CD14-positive monocyte (primary cell): Measurements from ENCODE around the gene MACROD2. TPM values are rescaled to one million over a fixed set of nuclear protein-coding genes. Genes with fewer than 3 reads are reported as not detected.

Experiments used
- DNase-seq, 3 donors: peaks; one replicate each; pipeline ENCODE4 v3.0.0-alpha.2; 2011 to 2022
- H2AFZ ChIP-seq: 2 replicates; pipeline ENCODE4 v1.6.0; 2012; ENCODE audit warnings: mild to moderate bottlenecking, low read depth, low read length, inconsistent platforms; ENCODE audit not compliant: insufficient read depth, poor library complexity, severe bottlenecking
- H3K27ac ChIP-seq, 2 donors: 1 replicate in 1 of 2; 2 replicates in 1 of 2; pipeline ENCODE4 v1.5.1; 2012 to 2013; ENCODE audit warnings: low read length in 2 of 2, control low read depth in 1 of 2, inconsistent platforms in 1 of 2, low read depth in 1 of 2, mild to moderate bottlenecking in 1 of 2
- H3K27me3 ChIP-seq, 2 donors: one replicate each; pipeline versions ENCODE4 v1.6.0 to v1.6.1; 2011 to 2013; ENCODE audit warnings: low read length in 2 of 2; ENCODE audit not compliant: control insufficient read depth in 2 of 2, insufficient read depth in 2 of 2
- H3K36me3 ChIP-seq, 2 donors: replicated peaks in 1 of 2; 1 replicate in 1 of 2; 2 replicates in 1 of 2; pipeline versions ENCODE4 v1.5.1 to v1.6.1; 2012 to 2013; ENCODE audit warnings: low read length in 2 of 2, control low read depth in 1 of 2, inconsistent platforms in 1 of 2, mild to moderate bottlenecking in 1 of 2; ENCODE audit not compliant: insufficient read depth in 2 of 2, control insufficient read depth in 1 of 2
- H3K4me1 ChIP-seq, 2 donors: 1 replicate in 1 of 2; 2 replicates in 1 of 2; pipeline versions ENCODE4 v1.5.1 to v1.6.1; 2012 to 2013; ENCODE audit warnings: low read length in 2 of 2, control low read depth in 1 of 2, inconsistent platforms in 1 of 2, mild to moderate bottlenecking in 1 of 2, moderate library complexity in 1 of 2; ENCODE audit not compliant: insufficient read depth in 2 of 2, control insufficient read depth in 1 of 2
- H3K4me2 ChIP-seq: replicated peaks from 2 replicates; pipeline ENCODE3; 2012; ENCODE audit warnings: low read length, moderate library complexity, mild to moderate bottlenecking; ENCODE audit not compliant: poor library complexity, severe bottlenecking; ENCODE audit errors: extremely low read depth
- H3K4me3 ChIP-seq, 3 experiments: fragments of 200-600 bp in 1 of 3; sonication (generic) in 1 of 3; replicated peaks in 1 of 3; 1 replicate in 2 of 3; 2 replicates in 1 of 3; pipeline ENCODE4 v1.5.1; 2011 to 2013; ENCODE audit warnings: low read length in 3 of 3, mild to moderate bottlenecking in 3 of 3, control low read depth in 2 of 3, low read depth in 2 of 3, inconsistent platforms in 1 of 3, moderate library complexity in 1 of 3
- H3K79me2 ChIP-seq: 2 replicates; pipeline ENCODE4 v1.6.0; 2012; ENCODE audit warnings: mild to moderate bottlenecking, control low read depth, inconsistent platforms, low read length, moderate library complexity; ENCODE audit not compliant: insufficient read depth
- H3K9ac ChIP-seq: 2 replicates; pipeline ENCODE4 v1.6.0; 2017; ENCODE audit warnings: low read length, mild to moderate bottlenecking; ENCODE audit not compliant: insufficient read depth, poor library complexity, severe bottlenecking
- H3K9me3 ChIP-seq, 2 donors: replicated peaks in 1 of 2; 1 replicate in 1 of 2; 2 replicates in 1 of 2; pipeline versions ENCODE4 v1.5.1 to v1.6.1; 2012 to 2013; ENCODE audit warnings: low read length in 2 of 2, control low read depth in 1 of 2; ENCODE audit not compliant: control insufficient read depth in 1 of 2, insufficient read depth in 1 of 2
- H4K20me1 ChIP-seq: 2 replicates; pipeline ENCODE4 v1.6.0; 2012; ENCODE audit warnings: mild to moderate bottlenecking, low read length, control low read depth, moderate library complexity; ENCODE audit not compliant: insufficient read depth
- H3K27ac Mint-ChIP-seq, 7 donors: one replicate each; pipeline ENCODE4 v1.8.0; 2020; ENCODE audit warnings: mild to moderate bottlenecking in 7 of 7, mixed read lengths in 7 of 7, moderate library complexity in 6 of 7, inconsistent platforms in 2 of 7
- H3K27me3 Mint-ChIP-seq, 3 donors: one replicate each; pipeline ENCODE4 v1.8.0; 2021 to 2022; ENCODE audit warnings: low read depth in 3 of 3, mild to moderate bottlenecking in 3 of 3, mixed read lengths in 3 of 3, moderate library complexity in 3 of 3, inconsistent platforms in 1 of 3
- H3K36me3 Mint-ChIP-seq, 2 donors: one replicate each; pipeline ENCODE4 v1.8.0; 2020; ENCODE audit warnings: mixed read lengths in 2 of 2, inconsistent platforms in 1 of 2, mild to moderate bottlenecking in 1 of 2
- H3K4me1 Mint-ChIP-seq: one replicate; pipeline ENCODE4 v1.8.0; 2020; ENCODE audit warnings: mild to moderate bottlenecking, mixed read lengths
- H3K4me3 Mint-ChIP-seq, 2 donors: one replicate each; pipeline ENCODE4 v1.8.0; 2020; ENCODE audit warnings: mild to moderate bottlenecking in 2 of 2, mixed read lengths in 2 of 2, moderate library complexity in 1 of 2
- H3K9me3 Mint-ChIP-seq, 7 donors: one replicate each; pipeline ENCODE4 v1.8.0; 2020 to 2022; ENCODE audit warnings: mixed read lengths in 7 of 7, mild to moderate bottlenecking in 6 of 7, moderate library complexity in 6 of 7, inconsistent platforms in 2 of 7
- WGBS: methylation state at CpG from one replicate; pipeline ENCODE4 v1.1.5; 2013; ENCODE audit warnings: missing lambda C conversion rate; ENCODE audit not compliant: insufficient coverage; 5-methylcytosine and 5-hydroxymethylcytosine counted together
- intact Hi-C, 2 donors: fragments of 100-400 bp; cut with micrococcal nuclease; formaldehyde crosslinking; loops; one replicate each; pipeline versions ENCODE4 v1.15.0 to v1.15.1; 2023
- polyA plus RNA-seq, 3 donors: library from polyadenylated mRNA; depleted of rRNA in 1 of 3; unstranded in 2 of 3; stranded (reverse) in 1 of 3; fragments of 300-500 nt in 2 of 3; fragments of >200 nt in 1 of 3; fragmentation: Illumina TruSeq in 2 of 3; gene quantifications; 1 replicate in 2 of 3; 2 replicates in 1 of 3; pipeline ENCODE4 v1.2.3, GENCODE V29; 2012 to 2021
- TF ChIP-seq, protein P1 (sequence below): fragments of 200-600 bp; IDR thresholded peaks from one replicate; pipeline ENCODE4 v1.8.0; 2022; ENCODE audit warnings: antibody characterized with exemption, mild to moderate bottlenecking

Gene MACROD2
- polyA plus RNA-seq, 3 donors, result 0.23 TPM; not detected in 2

DNA sequence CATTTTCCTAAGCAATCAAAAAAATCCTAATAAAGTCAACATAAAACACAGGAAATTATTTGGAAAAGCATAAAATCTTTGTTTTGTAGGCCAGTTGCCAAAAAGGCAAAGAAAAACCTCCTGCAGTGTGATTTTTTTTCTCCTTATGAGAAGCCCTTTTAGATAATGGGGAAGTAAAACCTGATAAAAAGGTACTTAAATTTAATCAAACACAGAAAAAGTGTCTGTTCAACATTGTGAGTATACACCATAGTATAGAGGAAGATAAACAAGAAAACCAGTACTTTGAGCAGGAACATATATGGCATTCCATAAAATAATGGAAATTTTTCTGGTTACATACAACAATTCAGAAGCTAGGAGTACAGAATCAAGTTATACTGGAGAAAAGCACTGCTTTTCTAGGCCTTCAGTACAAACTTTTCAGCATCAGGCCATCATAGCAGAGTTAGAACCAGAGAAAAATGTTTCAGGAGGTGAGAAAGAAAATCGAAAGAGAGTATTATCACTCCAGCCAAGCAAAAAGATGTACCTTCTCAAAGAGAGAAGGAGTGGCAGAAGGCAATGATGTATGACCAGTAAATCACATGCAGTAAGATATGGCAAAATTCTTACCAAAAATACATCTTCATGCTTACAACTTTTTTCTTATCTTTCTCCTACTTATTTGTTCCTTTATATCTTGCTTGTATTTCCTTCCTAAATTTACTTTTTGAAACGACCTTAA, 2083.0 kb downstream of the MACROD2 start:
- intact Hi-C loops, result no loop called here
- no peaks in the 10 kb centered on the region for H3K27me3 ChIP-seq
- H3K27ac ChIP-seq, result no peak overlapping the region
- no peak for DNase-seq
- H2AFZ ChIP-seq, result no peak overlapping the region
- no peak overlapping the region for H3K9ac ChIP-seq
- H3K4me1 ChIP-seq, result peaks cover 3 to 4% of the 10 kb centered on the region in 2 donors
- no peak overlapping the region for H3K27ac Mint-ChIP-seq
- no peak overlapping the region for H3K4me2 ChIP-seq
- no peak overlapping the region for H3K4me3 ChIP-seq
- H3K36me3 Mint-ChIP-seq, result peaks cover 0 to 2% of the 10 kb centered on the region in 2 donors
- no peaks in the 10 kb centered on the region for H4K20me1 ChIP-seq
- TF ChIP-seq, protein P1, sequence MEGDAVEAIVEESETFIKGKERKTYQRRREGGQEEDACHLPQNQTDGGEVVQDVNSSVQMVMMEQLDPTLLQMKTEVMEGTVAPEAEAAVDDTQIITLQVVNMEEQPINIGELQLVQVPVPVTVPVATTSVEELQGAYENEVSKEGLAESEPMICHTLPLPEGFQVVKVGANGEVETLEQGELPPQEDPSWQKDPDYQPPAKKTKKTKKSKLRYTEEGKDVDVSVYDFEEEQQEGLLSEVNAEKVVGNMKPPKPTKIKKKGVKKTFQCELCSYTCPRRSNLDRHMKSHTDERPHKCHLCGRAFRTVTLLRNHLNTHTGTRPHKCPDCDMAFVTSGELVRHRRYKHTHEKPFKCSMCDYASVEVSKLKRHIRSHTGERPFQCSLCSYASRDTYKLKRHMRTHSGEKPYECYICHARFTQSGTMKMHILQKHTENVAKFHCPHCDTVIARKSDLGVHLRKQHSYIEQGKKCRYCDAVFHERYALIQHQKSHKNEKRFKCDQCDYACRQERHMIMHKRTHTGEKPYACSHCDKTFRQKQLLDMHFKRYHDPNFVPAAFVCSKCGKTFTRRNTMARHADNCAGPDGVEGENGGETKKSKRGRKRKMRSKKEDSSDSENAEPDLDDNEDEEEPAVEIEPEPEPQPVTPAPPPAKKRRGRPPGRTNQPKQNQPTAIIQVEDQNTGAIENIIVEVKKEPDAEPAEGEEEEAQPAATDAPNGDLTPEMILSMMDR, result no peak
- H3K79me2 ChIP-seq, result no peaks in the 10 kb centered on the region
- no peak overlapping the region for H3K4me3 Mint-ChIP-seq
- WGBS, result no CpG with 5 or more reads among the region's 2 CpGs
- no peaks in the 10 kb centered on the region for H3K9me3 ChIP-seq
- H3K27me3 Mint-ChIP-seq, result peaks cover 0 to 1% (median 0%) of the 10 kb centered on the region in 3 donors
- H3K36me3 ChIP-seq, result no peaks in the 10 kb centered on the region
- peaks cover 0 to 7% (median 2%) of the 10 kb centered on the region in 7 donors for H3K9me3 Mint-ChIP-seq
- H3K4me1 Mint-ChIP-seq, result peaks cover 6% of the 10 kb centered on the region

DNA sequence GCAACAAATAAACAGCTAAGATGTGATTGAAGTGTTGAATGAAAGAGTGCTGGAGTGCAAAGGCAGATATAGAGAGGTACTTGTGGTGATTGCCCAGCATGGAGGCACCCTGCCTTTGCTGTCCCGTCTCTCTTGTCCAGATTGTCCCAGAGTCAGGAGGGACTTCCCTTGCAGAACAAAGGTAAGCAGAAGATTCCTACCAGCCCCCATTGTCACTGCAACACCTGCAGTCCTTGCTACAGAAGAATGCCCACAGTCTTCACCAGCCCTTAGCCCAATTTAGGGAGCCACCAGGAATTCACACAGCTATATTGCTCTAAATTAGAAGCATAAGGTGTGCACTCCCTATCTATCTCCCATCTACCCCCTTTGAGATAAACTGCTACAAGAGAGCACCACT, 2086.1 kb downstream of the MACROD2 start:
- intact Hi-C loops, result no loop called here
- H2AFZ ChIP-seq, result no peak overlapping the region

More for the DNA sequence above, 2086.1 kb downstream of the MACROD2 start:
- Histone ChIP-seq H3K4me3 (no peak overlapping the region), H3K4me2 (no peak overlapping the region), H3K27me3 (no peaks in the 10 kb centered on the region), H3K9me3 (peaks cover 0 to 8% of the 10 kb centered on the region in 2 donors), H3K36me3 (no peaks in the 10 kb centered on the region), H3K27ac (no peak overlapping the region), H3K4me1 (peaks cover 3 to 12% of the 10 kb centered on the region in 2 donors), H3K79me2 (no peaks in the 10 kb centered on the region), H4K20me1 (no peaks in the 10 kb centered on the region), H3K9ac (no peak overlapping the region)
- no peak overlapping the region for H3K4me3 Mint-ChIP-seq
- no peak for DNase-seq
- TF ChIP-seq, protein P1, result no peak
- H3K27ac Mint-ChIP-seq, result peak overlapping the region in 1 of 7 donors; percentile 15
- H3K27me3 Mint-ChIP-seq, result peaks cover 0 to 1% (median 1%) of the 10 kb centered on the region in 3 donors
- peaks cover 14% of the 10 kb centered on the region for H3K4me1 Mint-ChIP-seq
- peaks cover 2 to 16% (median 12%) of the 10 kb centered on the region in 7 donors for H3K9me3 Mint-ChIP-seq
- 100% methylated on average over 1 of the region's 1 CpG for WGBS
- H3K36me3 Mint-ChIP-seq, result no peaks in the 10 kb centered on the region
